ENCODE data around the gene KRTAP10-7.
"Not testable (repeated sequence)": the region's sequence is repeated elsewhere in the genome, so short reads cannot be mapped to it uniquely, and the experiment has no call there.

KRTAP10-7 gene

GRCh38 chr21:44637018-44637850 lies 36.8 kb downstream of the KRTAP10-7 start, which contains the start of gene KRTAP10-10:
Gene KRTAP10-10 (plus strand): TSS chr21:44637356. CDS start chr21:44637418, 62 bp downstream.
- H3K27ac ChIP-seq (ENCODE audit: low read length) = no peak within 1 kb of the TSS
- no peaks in the 10 kb centered on the region for H4K20me1 ChIP-seq (ENCODE audit: insufficient read depth, low read length)
- no peak within 1 kb of the TSS for H3K4me3 ChIP-seq (ENCODE audit: low read length)
- no peaks in the 10 kb centered on the region for H3K4me1 ChIP-seq (ENCODE audit: low read length)
- H3K27me3 ChIP-seq (ENCODE audit: low read depth, low read length) = no peaks in the 10 kb centered on the region; the same call in 1 of the 2 replicates
- H3K36me3 ChIP-seq (replicated peaks; ENCODE audit: low read depth, low read length) = no peaks in the 10 kb centered on the region
- TF ChIP-seq EZH2phosphoT487 (IDR thresholded peaks at IDR 0.05; ENCODE audit: low read depth) = no peak
- TF ChIP-seq, protein P1, sequence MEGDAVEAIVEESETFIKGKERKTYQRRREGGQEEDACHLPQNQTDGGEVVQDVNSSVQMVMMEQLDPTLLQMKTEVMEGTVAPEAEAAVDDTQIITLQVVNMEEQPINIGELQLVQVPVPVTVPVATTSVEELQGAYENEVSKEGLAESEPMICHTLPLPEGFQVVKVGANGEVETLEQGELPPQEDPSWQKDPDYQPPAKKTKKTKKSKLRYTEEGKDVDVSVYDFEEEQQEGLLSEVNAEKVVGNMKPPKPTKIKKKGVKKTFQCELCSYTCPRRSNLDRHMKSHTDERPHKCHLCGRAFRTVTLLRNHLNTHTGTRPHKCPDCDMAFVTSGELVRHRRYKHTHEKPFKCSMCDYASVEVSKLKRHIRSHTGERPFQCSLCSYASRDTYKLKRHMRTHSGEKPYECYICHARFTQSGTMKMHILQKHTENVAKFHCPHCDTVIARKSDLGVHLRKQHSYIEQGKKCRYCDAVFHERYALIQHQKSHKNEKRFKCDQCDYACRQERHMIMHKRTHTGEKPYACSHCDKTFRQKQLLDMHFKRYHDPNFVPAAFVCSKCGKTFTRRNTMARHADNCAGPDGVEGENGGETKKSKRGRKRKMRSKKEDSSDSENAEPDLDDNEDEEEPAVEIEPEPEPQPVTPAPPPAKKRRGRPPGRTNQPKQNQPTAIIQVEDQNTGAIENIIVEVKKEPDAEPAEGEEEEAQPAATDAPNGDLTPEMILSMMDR (IDR thresholded peaks at IDR 0.05; ENCODE audit: low read depth, low read length) = no peak
- H3K79me2 ChIP-seq (ENCODE audit: low read length) = no peaks in the 10 kb centered on the region
- H3K4me2 ChIP-seq (ENCODE audit: low read length) = no peak within 1 kb of the TSS
- 0 out of 2 replicates have a peak, but pooled peaks cover 4% of the 10 kb centered on the region for H3K9me3 ChIP-seq (ENCODE audit: insufficient read depth, low read length)
- no peak within 1 kb of the TSS for H3K9ac ChIP-seq (ENCODE audit: low read length)
- no peak within 1 kb of the TSS for H2AFZ ChIP-seq (ENCODE audit: low read depth, low read length)

DNA sequence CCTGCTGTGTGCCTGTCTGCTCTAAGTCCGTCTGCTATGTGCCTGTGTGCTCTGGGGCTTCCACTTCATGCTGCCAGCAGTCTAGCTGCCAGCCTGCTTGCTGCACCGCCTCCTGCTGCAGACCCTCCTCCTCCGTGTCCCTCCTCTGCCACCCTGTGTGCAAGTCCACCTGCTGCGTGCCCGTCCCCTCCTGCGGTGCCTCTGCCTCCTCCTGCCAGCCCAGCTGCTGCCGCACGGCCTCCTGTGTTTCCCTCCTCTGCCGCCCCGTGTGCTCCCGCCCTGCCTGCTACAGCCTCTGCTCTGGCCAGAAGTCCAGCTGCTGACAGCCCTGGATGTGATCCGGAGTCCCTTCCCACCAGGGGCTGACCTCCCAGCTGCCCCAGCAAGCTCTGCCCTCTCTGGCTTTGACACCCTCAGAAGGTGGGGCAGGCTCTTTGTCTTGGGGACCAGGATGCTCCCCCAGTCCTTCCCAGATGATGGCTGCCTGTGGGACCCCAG lies 37.5 kb downstream of the KRTAP10-7 start:
- not testable (repeated sequence) for H2AFZ ChIP-seq (ENCODE audit: low read depth, low read length); H3K4me1 ChIP-seq (ENCODE audit: low read length); H3K4me2 ChIP-seq (ENCODE audit: low read length); H4K20me1 ChIP-seq (ENCODE audit: insufficient read depth, low read length); H3K9me3 ChIP-seq (ENCODE audit: insufficient read depth, low read length); H3K27ac ChIP-seq (ENCODE audit: low read length); H3K36me3 ChIP-seq (replicated peaks; ENCODE audit: low read depth, low read length); H3K27me3 ChIP-seq (ENCODE audit: low read depth, low read length); H3K9ac ChIP-seq (ENCODE audit: low read length); H3K79me2 ChIP-seq (ENCODE audit: low read length); H3K4me3 ChIP-seq (ENCODE audit: low read length)

- not testable (repeated sequence) for H3K4me3 ChIP-seq (ENCODE audit: low read length); H3K4me2 ChIP-seq (ENCODE audit: low read length); H3K4me1 ChIP-seq (ENCODE audit: low read length); H3K36me3 ChIP-seq (replicated peaks; ENCODE audit: low read depth, low read length); H3K27ac ChIP-seq (ENCODE audit: low read length); H3K9me3 ChIP-seq (ENCODE audit: insufficient read depth, low read length); H3K9ac ChIP-seq (ENCODE audit: low read length); H4K20me1 ChIP-seq (ENCODE audit: insufficient read depth, low read length); H3K27me3 ChIP-seq (ENCODE audit: low read depth, low read length); H2AFZ ChIP-seq (ENCODE audit: low read depth, low read length); H3K79me2 ChIP-seq (ENCODE audit: low read length)
Measured at GRCh38 chr21:44638506-44639330, 38.3 kb downstream of the KRTAP10-7 start.

GRCh38 chr21:44639331-44639655 lies 38.9 kb downstream of the KRTAP10-7 start:
- no peaks in the 10 kb centered on the region for H4K20me1 ChIP-seq (ENCODE audit: insufficient read depth, low read length)

More at GRCh38 chr21:44639331-44639655, 38.9 kb downstream of the KRTAP10-7 start:
- no peak overlapping the region for H3K27ac ChIP-seq (ENCODE audit: low read length)
- H3K4me1 ChIP-seq (ENCODE audit: low read length) = no peaks in the 10 kb centered on the region
- H3K4me3 ChIP-seq (ENCODE audit: low read length) = no peak overlapping the region
- no peaks in the 10 kb centered on the region for H3K36me3 ChIP-seq (replicated peaks; ENCODE audit: low read depth, low read length)
- no peak overlapping the region for H3K4me2 ChIP-seq (ENCODE audit: low read length)
- H3K9me3 ChIP-seq (ENCODE audit: insufficient read depth, low read length) = 0 out of 2 replicates have a peak, but pooled peaks cover 4% of the 10 kb centered on the region
- H3K27me3 ChIP-seq (ENCODE audit: low read depth, low read length) = no peaks in the 10 kb centered on the region; the same call in 1 of the 2 replicates
- H3K79me2 ChIP-seq (ENCODE audit: low read length) = no peaks in the 10 kb centered on the region
- no peak overlapping the region for H3K9ac ChIP-seq (ENCODE audit: low read length)
- H2AFZ ChIP-seq (ENCODE audit: low read depth, low read length) = no peak overlapping the region
- TF ChIP-seq, protein P1 (IDR thresholded peaks at IDR 0.05; ENCODE audit: low read depth, low read length) = no peak

Measured in OCI-LY3 (cell line).